ENCODE data around the gene FNDC11.
A peak's percentile ranks its signal among the peaks of the same experiment; 100 is the strongest.

The FNDC11 gene

GRCh38 chr20:63553933-63554290, at the start of gene FNDC11:
TSS of gene FNDC11 (plus strand) at chr20:63554159. CDS start at chr20:63555664, 1,505 bp downstream.
- peak; percentile 56 for DNase-seq

GRCh38 chr20:63504642-63505041, 49.3 kb upstream of the FNDC11 start:
- no peak for DNase-seq

- no peak for DNase-seq
These were observed 48.7 kb upstream of the FNDC11 start for GRCh38 chr20:63505281-63505680.

GRCh38 chr20:63505723-63506122, 48.2 kb upstream of the FNDC11 start:
- DNase-seq, result no peak

GRCh38 chr20:63507083-63507743, 46.7 kb upstream of the FNDC11 start:
- no peak for DNase-seq

- peak; percentile 2 for DNase-seq
These were observed 45.7 kb upstream of the FNDC11 start for GRCh38 chr20:63508072-63508768.

- DNase-seq, result no peak
These were observed 44.8 kb upstream of the FNDC11 start for GRCh38 chr20:63509088-63509564.

- no peak for DNase-seq
These were observed 40.8 kb upstream of the FNDC11 start for GRCh38 chr20:63513207-63513606.

- peak; percentile 1 for DNase-seq
These were observed 39.4 kb upstream of the FNDC11 start for GRCh38 chr20:63514520-63514919.

- DNase-seq, result no peak
These were observed 36.3 kb upstream of the FNDC11 start for GRCh38 chr20:63517376-63518309.

GRCh38 chr20:63518351-63518861, 35.6 kb upstream of the FNDC11 start:
- peak; percentile 1 for DNase-seq

GRCh38 chr20:63518946-63519667, 34.9 kb upstream of the FNDC11 start:
- peak; percentile 1 for DNase-seq

GRCh38 chr20:63519668-63520503, 34.1 kb upstream of the FNDC11 start:
- peak; percentile 78 for DNase-seq

GRCh38 chr20:63520504-63520933, 33.4 kb upstream of the FNDC11 start, which contains the start of gene PPDPF:
TSS of gene PPDPF (plus strand) at chr20:63520765. CDS start at chr20:63521309, 544 bp downstream.
- peak; percentile 86 for DNase-seq

- DNase-seq, result peak; percentile 77
These were observed 32.9 kb upstream of the FNDC11 start for GRCh38 chr20:63520934-63521601.

GRCh38 chr20:63521602-63522001, 32.4 kb upstream of the FNDC11 start:
- DNase-seq, result no peak

GRCh38 chr20:63522091-63522868, 31.7 kb upstream of the FNDC11 start:
- DNase-seq, result peak; percentile 2

- DNase-seq, result peak; percentile 5
These were observed 30.9 kb upstream of the FNDC11 start for GRCh38 chr20:63522981-63523611.

- no peak for DNase-seq
These were observed 28.8 kb upstream of the FNDC11 start for GRCh38 chr20:63525185-63525584.

Measured in stimulated activated CD4-positive, alpha-beta T cell treated with anti-CD3 and anti-CD28 coated beads, Interleukin-15, amount 100 ng/mL, for 24 hours (primary cell).